HG02588 (cell line): ENCODE data around the gene KLHL35.

Source experiments
- ATAC-seq: cut with Tn5 transposase; IDR thresholded peaks from one replicate; pipeline ENCODE4 v1.9.1; 2021; ENCODE audit warnings: mild to moderate bottlenecking, moderate library complexity; ENCODE audit not compliant: unreplicated experiment

The KLHL35 gene

GRCh38 chr11:75443043-75443442 is 10.0 kb upstream of the KLHL35 start:
- no peak for ATAC-seq

DNA sequence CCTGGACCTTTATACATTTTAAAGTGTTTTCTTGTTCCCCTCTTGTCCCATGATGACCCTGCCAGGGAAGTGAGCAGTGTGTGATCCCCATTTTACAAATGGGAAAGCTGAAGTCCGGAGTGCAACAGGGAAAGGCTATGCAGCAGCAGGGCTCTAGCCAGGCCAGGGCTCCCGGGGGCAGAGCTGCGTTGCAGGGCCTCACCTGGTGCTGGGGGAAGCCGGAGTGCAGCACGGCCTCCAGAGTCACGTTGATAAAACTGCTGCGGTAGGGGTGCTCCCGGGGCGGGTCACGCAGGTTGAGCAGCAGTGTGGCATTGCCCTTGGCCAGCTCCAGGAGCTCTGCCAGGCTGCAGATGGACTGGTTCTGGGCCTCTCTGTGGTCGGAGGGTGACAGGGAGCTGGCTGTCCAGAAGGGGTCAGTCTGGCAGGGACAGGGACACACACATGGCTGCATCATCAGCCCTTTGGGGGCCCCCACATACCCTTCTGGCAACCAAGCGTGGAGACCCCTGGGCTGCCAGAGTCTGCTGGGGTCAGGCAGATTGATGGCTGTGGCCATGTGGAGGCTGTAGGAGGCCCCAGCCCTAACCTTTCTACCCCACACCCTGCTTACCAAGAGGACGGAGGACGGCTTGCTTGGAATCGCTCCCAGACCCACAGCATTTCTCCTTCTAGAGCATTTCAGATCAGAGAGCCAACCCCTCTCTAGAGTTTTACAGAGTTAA is 9.3 kb upstream of the KLHL35 start:
- ATAC-seq = no peak

DNA sequence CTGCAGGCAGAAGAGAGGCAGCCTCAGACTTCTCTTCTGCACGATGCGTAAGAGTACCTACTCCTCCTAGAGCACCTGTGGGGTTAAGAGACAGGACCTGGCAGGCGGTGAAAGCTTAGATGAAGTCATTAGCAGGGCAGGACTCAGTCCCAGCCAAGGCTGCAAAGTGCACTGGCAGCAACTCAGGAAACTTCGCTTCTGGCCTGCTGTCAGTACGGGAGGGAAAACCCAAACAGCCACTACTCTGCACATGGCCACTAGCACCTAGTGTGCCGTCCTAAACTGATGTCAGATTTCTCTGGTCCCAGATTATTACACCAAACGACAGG is 8.8 kb upstream of the KLHL35 start:
- ATAC-seq = no peak

DNA sequence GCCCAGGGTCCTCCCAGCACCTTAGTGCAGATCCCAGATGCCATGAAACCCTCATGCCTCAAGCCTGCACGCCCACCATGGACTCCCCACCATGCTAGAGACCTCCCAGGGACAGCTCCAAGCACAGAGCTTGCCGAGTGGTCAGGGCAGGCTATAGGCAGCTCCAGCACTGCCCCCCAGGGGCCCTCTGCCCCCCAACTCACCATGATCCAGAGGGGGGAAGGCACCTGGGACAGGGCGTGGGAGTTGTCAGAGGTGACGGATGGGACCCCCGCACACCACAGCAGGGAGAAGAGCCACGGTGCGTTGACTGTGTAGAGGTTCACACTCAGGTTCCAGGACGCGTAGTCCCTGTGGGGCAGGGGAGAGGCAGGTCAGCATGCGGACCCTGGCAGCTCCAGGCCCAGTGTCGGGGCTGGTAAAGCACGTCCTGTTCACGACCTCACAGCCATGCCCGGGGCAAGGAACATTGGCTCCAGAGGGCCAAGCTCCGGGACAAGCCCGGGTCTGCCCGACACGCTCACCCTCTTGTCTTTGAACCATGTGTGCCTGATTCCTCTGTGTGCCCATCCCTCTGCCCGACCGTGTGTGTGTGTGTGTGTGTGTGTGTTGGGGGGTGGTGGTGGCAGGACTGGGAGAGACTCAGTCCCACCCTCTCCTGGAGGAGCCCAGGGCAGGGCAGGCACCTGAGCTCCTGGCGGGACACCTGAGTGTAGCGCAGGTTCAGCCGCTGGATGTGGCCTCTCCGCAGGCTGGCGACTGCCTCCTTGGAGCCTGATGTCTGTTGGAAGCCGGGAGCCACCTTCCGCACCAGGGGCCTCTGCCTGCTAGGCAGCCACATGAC is 8.2 kb upstream of the KLHL35 start:
- no peak for ATAC-seq

DNA sequence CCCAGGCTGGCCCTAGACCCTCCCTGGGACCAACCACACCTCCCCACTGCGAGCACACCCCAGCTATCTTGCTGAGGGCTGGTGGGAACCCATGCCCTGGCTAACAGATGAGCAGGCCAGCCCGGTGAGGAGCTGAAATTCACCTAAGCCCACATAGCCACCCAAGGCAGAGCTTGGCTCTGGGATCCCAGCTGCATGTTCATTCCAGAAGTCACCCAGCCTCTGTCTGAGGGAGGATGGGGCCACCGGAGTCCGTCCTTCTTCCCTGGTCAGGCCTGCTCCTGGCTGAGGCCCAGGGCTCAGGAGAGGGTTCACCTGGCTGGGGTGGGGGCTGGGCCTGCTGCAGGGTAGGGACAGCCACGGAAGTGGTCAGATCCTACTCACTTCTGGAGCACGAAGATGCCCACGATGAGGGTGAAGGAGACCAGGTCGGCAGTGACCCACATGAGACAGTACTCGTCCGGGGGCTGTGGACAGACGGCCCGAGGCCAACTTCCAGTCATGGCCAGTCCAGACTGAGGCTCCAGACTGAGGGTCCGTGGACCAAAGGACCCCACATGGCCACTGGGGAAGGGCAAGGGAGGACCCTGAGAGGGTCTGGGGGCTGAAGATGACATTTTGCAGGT is 6.6 kb upstream of the KLHL35 start:
- ATAC-seq = no peak

- ATAC-seq = no peak
Measured at GRCh38 chr11:75439026-75439425, 6.0 kb upstream of the KLHL35 start.

DNA sequence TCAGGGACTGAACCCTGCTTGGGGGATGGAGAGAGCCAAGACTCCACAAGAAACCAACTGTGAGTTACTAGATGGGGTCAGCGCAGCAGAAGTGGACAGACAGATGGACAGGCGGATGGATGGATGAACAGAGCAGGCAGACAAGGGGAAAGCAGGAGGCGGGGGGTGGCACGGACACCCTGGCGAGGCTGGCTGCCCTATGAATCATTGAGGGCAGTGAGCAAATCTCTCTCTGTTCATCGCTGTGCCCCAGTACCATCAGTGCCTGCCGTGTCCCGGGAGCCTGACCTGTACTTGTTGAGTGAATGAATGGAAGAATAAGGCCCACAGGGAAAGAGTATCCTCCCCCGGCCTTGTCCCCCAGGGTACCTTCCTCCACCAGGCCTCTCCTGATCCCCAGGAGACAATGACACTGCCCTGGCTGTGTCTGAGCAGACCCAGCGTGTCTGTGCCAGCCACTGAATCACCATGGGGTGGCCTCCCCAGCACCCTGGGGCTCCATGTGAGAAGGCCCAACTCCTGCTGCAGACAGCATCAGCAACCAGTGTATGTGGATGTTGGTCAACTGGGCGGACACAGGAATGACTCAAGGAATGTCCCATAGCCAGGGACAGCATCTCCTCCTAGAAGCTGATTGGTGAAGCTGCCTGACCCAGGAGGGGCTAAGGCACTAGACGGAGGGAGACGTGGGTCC is 5.1 kb upstream of the KLHL35 start:
- ATAC-seq = no peak

GRCh38 chr11:75436806-75437205 is 3.8 kb upstream of the KLHL35 start:
- no peak for ATAC-seq

GRCh38 chr11:75435571-75435925 is 2.5 kb upstream of the KLHL35 start:
- ATAC-seq = no peak

GRCh38 chr11:75434886-75435570 is 2.0 kb upstream of the KLHL35 start:
- no peak for ATAC-seq

GRCh38 chr11:75434051-75434450 is 1.0 kb upstream of the KLHL35 start:
- no peak for ATAC-seq

- no peak for ATAC-seq
Measured at GRCh38 chr11:75433443-75433842, 440 bp upstream of the KLHL35 start.

GRCh38 chr11:75431533-75432525 is 1.2 kb downstream of the KLHL35 start:
- no peak for ATAC-seq

GRCh38 chr11:75430714-75431532 is 2.1 kb downstream of the KLHL35 start:
- no peak for ATAC-seq

DNA sequence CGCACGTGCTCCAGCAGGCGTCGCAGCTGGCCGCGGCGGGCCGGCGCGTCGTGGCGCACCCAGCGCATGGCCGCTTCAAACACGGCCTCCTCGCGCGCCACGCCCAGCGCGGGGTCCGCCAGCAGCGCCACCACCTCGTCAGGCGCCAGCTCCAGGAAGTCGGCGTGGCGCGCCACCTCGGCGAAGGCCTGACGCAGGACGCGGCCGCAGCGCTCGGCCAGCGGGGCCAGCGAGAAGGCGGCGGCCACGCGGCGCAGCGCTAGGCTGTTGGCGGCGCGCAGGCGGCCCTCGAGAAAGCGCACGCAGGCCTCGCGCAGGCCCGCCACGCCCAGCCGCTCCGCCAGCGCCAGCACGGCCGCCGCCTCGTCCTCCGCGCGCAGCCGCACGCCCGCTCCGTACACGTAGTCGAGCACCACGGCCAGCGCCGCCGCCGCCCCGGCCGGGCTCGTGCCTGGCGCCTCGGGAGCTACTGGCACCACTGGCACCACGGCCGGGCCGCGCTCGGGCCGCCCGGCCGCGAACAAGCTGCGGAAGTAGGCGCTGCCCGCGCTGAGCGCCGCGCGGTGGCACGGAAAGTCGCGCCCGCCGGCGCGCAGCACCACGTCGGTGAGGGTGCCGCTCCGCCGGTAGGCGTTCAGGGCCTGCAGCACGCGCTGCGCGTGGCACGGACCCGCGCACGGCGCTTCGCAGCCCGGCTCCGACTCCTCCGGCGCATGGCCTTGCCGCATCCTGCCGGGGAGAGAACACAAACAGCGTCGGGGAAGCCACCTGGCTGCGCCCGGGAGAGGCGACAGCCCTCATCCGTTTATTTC is 2.9 kb downstream of the KLHL35 start:
- no peak for ATAC-seq

GRCh38 chr11:75429641-75429901 is 3.4 kb downstream of the KLHL35 start:
- ATAC-seq = no peak

GRCh38 chr11:75428989-75429640 is 3.9 kb downstream of the KLHL35 start:
- no peak for ATAC-seq

GRCh38 chr11:75428281-75428724 is 4.7 kb downstream of the KLHL35 start:
- ATAC-seq = peak; percentile 61
